Middle frontal gyrus (tissue), 1 donor: ENCODE results near the gene ZNF436.
A peak's percentile ranks its signal among the peaks of the same experiment; 100 is the strongest.

Experiments
- DNase-seq: peaks from one replicate; pipeline ENCODE4 v3.0.0-alpha.2; 2015; ENCODE audit warnings: low spot score; ENCODE audit errors: extremely low spot score

The ZNF436 gene

GRCh38 chr1:23367451-23367790, 2.2 kb downstream of the ZNF436 start:
- no peak for DNase-seq

GRCh38 chr1:23366598-23366997, 3.0 kb downstream of the ZNF436 start:
- no peak for DNase-seq

GRCh38 chr1:23366146-23366545, 3.5 kb downstream of the ZNF436 start:
- DNase-seq, result no peak

GRCh38 chr1:23362218-23362713, 7.4 kb downstream of the ZNF436 start:
- DNase-seq, result no peak

- no peak for DNase-seq
These were observed 11.2 kb downstream of the ZNF436 start for GRCh38 chr1:23358310-23358875.

GRCh38 chr1:23357138-23357908, 12.3 kb downstream of the ZNF436 start:
- DNase-seq, result no peak

GRCh38 chr1:23356471-23357137, 13.0 kb downstream of the ZNF436 start:
- no peak for DNase-seq

- DNase-seq, result no peak
These were observed 15.4 kb downstream of the ZNF436 start for GRCh38 chr1:23354245-23354644.

GRCh38 chr1:23352096-23352695, 17.4 kb downstream of the ZNF436 start:
- no peak for DNase-seq

- no peak for DNase-seq
These were observed 23.7 kb downstream of the ZNF436 start for GRCh38 chr1:23345920-23346319.

- no peak for DNase-seq
These were observed 24.6 kb downstream of the ZNF436 start for GRCh38 chr1:23344987-23345472.

GRCh38 chr1:23344111-23344986, 25.3 kb downstream of the ZNF436 start, which contains the start of gene HNRNPR:
HNRNPR (minus strand) TSS chr1:23344284; CDS start chr1:23341008, 3,276 bp downstream.
- DNase-seq, result peak; percentile 99

GRCh38 chr1:23343221-23344110, 26.2 kb downstream of the ZNF436 start:
- no peak for DNase-seq

GRCh38 chr1:23341931-23342692, 27.5 kb downstream of the ZNF436 start:
- no peak for DNase-seq

GRCh38 chr1:23339632-23340031, 30.0 kb downstream of the ZNF436 start:
- DNase-seq, result no peak

GRCh38 chr1:23337869-23338268, 31.8 kb downstream of the ZNF436 start:
- no peak for DNase-seq

GRCh38 chr1:23331713-23332112, 37.9 kb downstream of the ZNF436 start:
- DNase-seq, result no peak

GRCh38 chr1:23330846-23331245, 38.8 kb downstream of the ZNF436 start:
- DNase-seq, result no peak

- no peak for DNase-seq
These were observed 44.2 kb downstream of the ZNF436 start for GRCh38 chr1:23325393-23325792.
